Heart right ventricle (tissue), 16 donors: ENCODE results near the gene GAB1. TPM values are rescaled to one million over a fixed set of nuclear protein-coding genes. Genes with fewer than 3 reads are reported as not detected.

Experiments used
- ATAC-seq, 8 donors: fragments of 200-7000 bp; cut with Tn5 transposase; one replicate each; pipeline ENCODE4 v1.9.1; 2020; ENCODE audit warnings: mild to moderate bottlenecking in 8 of 8, moderate library complexity in 8 of 8, moderate number of reproducible peaks in 1 of 8
- DNase-seq, 2 donors: peaks; one replicate each; pipeline ENCODE4 v3.0.0-alpha.2; 2020
- H3K27ac ChIP-seq, 10 donors: fragments of 200-600 bp; sonication (generic) in 2 of 10; one replicate each; pipeline versions ENCODE4 v1.5.0 to v1.8.0; 2020 to 2022; ENCODE audit warnings: mild to moderate bottlenecking in 3 of 10
- H3K27me3 ChIP-seq, 7 donors: fragments of 200-600 bp; one replicate each; pipeline ENCODE4 v1.8.0; 2021 to 2022; ENCODE audit warnings: mild to moderate bottlenecking in 2 of 7
- H3K36me3 ChIP-seq, 9 donors: fragments of 200-600 bp; sonication (generic) in 1 of 9; one replicate each; pipeline versions ENCODE4 v1.5.0 to v1.8.0; 2020 to 2022; ENCODE audit warnings: mild to moderate bottlenecking in 2 of 9
- H3K4me1 ChIP-seq, 9 donors: fragments of 200-600 bp; sonication (generic) in 1 of 9; one replicate each; pipeline versions ENCODE4 v1.5.0 to v1.8.0; 2020 to 2022; ENCODE audit warnings: mild to moderate bottlenecking in 4 of 9
- H3K4me3 ChIP-seq, 10 donors: fragments of 200-600 bp; sonication (generic) in 2 of 10; one replicate each; pipeline versions ENCODE4 v1.5.0 to v1.8.0; 2020 to 2022; ENCODE audit warnings: mild to moderate bottlenecking in 7 of 10, moderate library complexity in 2 of 10
- H3K9me3 ChIP-seq, 11 donors: fragments of 200-600 bp in 10 of 11; sonication (generic) in 2 of 11; one replicate each; pipeline versions ENCODE4 v1.5.0 to v1.8.0; 2013 to 2022; ENCODE audit warnings: mild to moderate bottlenecking in 2 of 11, control low read depth in 1 of 11, moderate library complexity in 1 of 11
- WGBS, 2 donors: extraction: QIAGEN DNeasy Blood & Tissue Kit; methylation state at CpG; one replicate each; pipeline ENCODE4 v1.1.7; 2013; ENCODE audit warnings: inconsistent platforms in 1 of 2; 5-methylcytosine and 5-hydroxymethylcytosine counted together
- intact Hi-C, 10 donors: fragments of 100-400 bp; cut with DNase I; formaldehyde crosslinking; loops; one replicate each; pipeline versions ENCODE4 v1.11.1 to v1.14.2; 2022
- polyA plus RNA-seq, 2 donors: library from polyadenylated mRNA; stranded (reverse); fragments of 200-250 nt; gene quantifications; one replicate each; pipeline ENCODE4 v1.2.3, GENCODE V29; 2013
- total RNA-seq, 10 donors: library from RNA; stranded (reverse); fragmentation: NEBNext Ultra II Directional in 3 of 10; extraction: Animal tissue kit (Norgen Biotek cat#: 25700) in 3 of 10; gene quantifications; one replicate each; pipeline versions ENCODE4 v1.2.1 to v1.2.4, GENCODE V29; 2021 to 2023
- TF ChIP-seq, protein P1 (sequence below), 9 donors: fragments of 200-600 bp; sonication (generic) in 2 of 9; IDR thresholded peaks; one replicate each; pipeline versions ENCODE4 v1.5.0 to v1.8.0; 2021 to 2022; ENCODE audit warnings: antibody characterized with exemption in 9 of 9, mild to moderate bottlenecking in 5 of 9, moderate library complexity in 1 of 9
- donor health status: Arrhythmogenic right ventricular cardiomyopathy.
- donor health status: ischemic (EF 13 %, LVEDD 7.1; RV severe dilation, severe dysfunction).
- donor health status: healthy with polysubstance abuse.
- donor health status: DM: no; HTN: yes; CAD: no.
- donor health status: DM: no; HTN: no; CAD: no.
- donor health status: ischemic (EF 25% LVEDD 6.9; RV normal size, moderate dysfunction).
- donor health status: ischemic (EF 25% LVEDD 5.7; RV mildly dilated, moderate dysfunction).
- donor health status: healthy.
- donor health status: DM: yes; HTN: yes; CAD: no.
- donor health status: Ischemic cardiomyopathy.
- donor health status: ischemic (EF 35%, LVEDD 5.7; RV mildly dilated, moderate dysfunction).
- donor health status: nonischemic (EF 11% LVEDD 7.7; RV severe dilation, severe dysfunction).
- donor health status: DM: yes; HTN: yes; CAD: no.
- donor health status: PGD.
- donor health status: ischemic (EF 29% LVEDD 5.4; RV normal size, mild dysfunction).
- donor health status: nonischemic (EF 23%, LVEDD 6.1; RV moderate dilation, normal function).

GAB1 gene
- total and polyA plus RNA-seq, 12 donors: 7.8 to 130 (median 95.3) TPM

- intact Hi-C loops: loop anchor here in 2 of 10 donors (5.0 to 10.0 kb wide), 3 partner anchors 50 to 128 kb away; no protein-coding TSS in a partner anchor
- TF ChIP-seq, protein P1, sequence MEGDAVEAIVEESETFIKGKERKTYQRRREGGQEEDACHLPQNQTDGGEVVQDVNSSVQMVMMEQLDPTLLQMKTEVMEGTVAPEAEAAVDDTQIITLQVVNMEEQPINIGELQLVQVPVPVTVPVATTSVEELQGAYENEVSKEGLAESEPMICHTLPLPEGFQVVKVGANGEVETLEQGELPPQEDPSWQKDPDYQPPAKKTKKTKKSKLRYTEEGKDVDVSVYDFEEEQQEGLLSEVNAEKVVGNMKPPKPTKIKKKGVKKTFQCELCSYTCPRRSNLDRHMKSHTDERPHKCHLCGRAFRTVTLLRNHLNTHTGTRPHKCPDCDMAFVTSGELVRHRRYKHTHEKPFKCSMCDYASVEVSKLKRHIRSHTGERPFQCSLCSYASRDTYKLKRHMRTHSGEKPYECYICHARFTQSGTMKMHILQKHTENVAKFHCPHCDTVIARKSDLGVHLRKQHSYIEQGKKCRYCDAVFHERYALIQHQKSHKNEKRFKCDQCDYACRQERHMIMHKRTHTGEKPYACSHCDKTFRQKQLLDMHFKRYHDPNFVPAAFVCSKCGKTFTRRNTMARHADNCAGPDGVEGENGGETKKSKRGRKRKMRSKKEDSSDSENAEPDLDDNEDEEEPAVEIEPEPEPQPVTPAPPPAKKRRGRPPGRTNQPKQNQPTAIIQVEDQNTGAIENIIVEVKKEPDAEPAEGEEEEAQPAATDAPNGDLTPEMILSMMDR (IDR thresholded peaks at IDR 0.05): no peak
- Histone ChIP-seq H3K4me1 (peaks cover 2 to 64% (median 44%) of the 10 kb centered on the region in 9 donors), H3K36me3 (no peaks in the 10 kb centered on the region), H3K27me3 (no peaks in the 10 kb centered on the region), H3K9me3 (no peaks in the 10 kb centered on the region), H3K4me3 (peak overlapping the region in 8 of 10 donors; percentile 6 to 42 (median 36)), H3K27ac (peak overlapping the region in 5 of 10 donors; percentile 43 to 81 (median 64))
- no peak for DNase-seq
- ATAC-seq: peak; percentile 26 to 82 (median 70)
- 24 to 31% methylated on average over 4 of the region's 4 CpGs for WGBS, 2 donors
Measured at GRCh38 chr4:143344774-143345173, 8.1 kb downstream of the GAB1 start.

- H3K4me3 ChIP-seq: peak overlapping the region in 9 of 10 donors; percentile 6 to 42 (median 34)
- 34 to 47% methylated on average over 1 of the region's 1 CpG for WGBS, 2 donors
- H3K27me3 ChIP-seq: no peaks in the 10 kb centered on the region
- H3K4me1 ChIP-seq: peaks cover 2 to 64% (median 39%) of the 10 kb centered on the region in 9 donors
- DNase-seq (no peak), ATAC-seq (no peak)
- peak overlapping the region in 5 of 10 donors; percentile 43 to 81 (median 64) for H3K27ac ChIP-seq
- no peaks in the 10 kb centered on the region for H3K9me3 ChIP-seq
- H3K36me3 ChIP-seq: no peaks in the 10 kb centered on the region
- TF ChIP-seq, protein P1 (IDR thresholded peaks at IDR 0.05): no peak
- intact Hi-C loops: loop anchor here in 1 of 10 donors (10.0 kb wide), 1 partner anchor 49 kb away; no protein-coding TSS in a partner anchor
Measured at GRCh38 chr4:143345356-143345755, 8.7 kb downstream of the GAB1 start.

GRCh38 chr4:143346206-143346605 is 9.5 kb downstream of the GAB1 start:
- Histone ChIP-seq H3K36me3 (no peaks in the 10 kb centered on the region), H3K4me1 (peaks cover 2 to 59% (median 33%) of the 10 kb centered on the region in 9 donors), H3K9me3 (no peaks in the 10 kb centered on the region), H3K27me3 (no peaks in the 10 kb centered on the region), H3K4me3 (peak overlapping the region in 9 of 10 donors; percentile 6 to 42 (median 34)), H3K27ac (peak overlapping the region in 5 of 10 donors; percentile 43 to 81 (median 64))
- WGBS, 2 donors: 35 to 40% methylated on average over 2 of the region's 2 CpGs
- TF ChIP-seq, protein P1 (IDR thresholded peaks at IDR 0.05): no peak
- no peak for DNase-seq
- intact Hi-C loops: loop anchor here in 1 of 10 donors (10.0 kb wide), 1 partner anchor 49 kb away; no protein-coding TSS in a partner anchor
- peak in 2 of 8 donors; percentile 18 to 51 for ATAC-seq

DNA sequence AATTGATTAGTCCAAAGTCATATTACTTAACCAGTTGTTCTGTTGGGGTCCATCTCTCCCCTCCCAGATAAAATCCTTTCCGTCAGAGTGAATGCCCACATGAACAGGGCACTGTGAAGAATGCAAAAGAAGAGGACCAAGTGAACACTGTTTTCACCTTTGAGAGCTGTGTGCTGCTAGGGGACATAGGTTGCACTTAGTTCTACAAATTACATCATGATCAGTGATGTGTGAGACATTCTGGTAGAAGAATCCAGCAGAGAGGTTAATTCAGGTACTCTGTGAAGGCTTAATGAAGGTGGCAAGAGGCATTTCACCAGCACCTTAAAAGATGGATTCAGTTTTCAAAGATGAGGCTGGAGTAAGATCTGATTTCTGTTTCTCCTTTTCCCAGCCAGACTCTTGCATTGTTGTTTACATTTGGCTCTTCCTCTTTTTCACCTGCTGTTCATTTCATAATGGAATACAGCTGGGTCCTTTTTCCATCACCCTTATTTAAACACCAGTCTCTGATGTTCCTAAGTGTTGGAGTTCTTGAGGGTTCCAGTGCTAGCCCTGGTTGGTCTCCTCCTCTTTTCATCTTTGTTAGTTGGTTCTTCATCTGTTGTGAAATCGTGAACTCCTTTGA is 10.9 kb downstream of the GAB1 start:
- no peaks in the 10 kb centered on the region for H3K36me3 ChIP-seq
- 62 to 82% methylated on average over 2 of the region's 2 CpGs for WGBS, 2 donors
- intact Hi-C loops: loop anchor here in 1 of 10 donors (10.0 kb wide), 1 partner anchor 47 kb away; no protein-coding TSS in a partner anchor
- H3K4me1 ChIP-seq: peaks cover 10 to 64% (median 37%) of the 10 kb centered on the region in 9 donors
- TF ChIP-seq, protein P1 (IDR thresholded peaks at IDR 0.05): no peak
- H3K4me3 ChIP-seq: peak overlapping the region in 1 of 10 donors; percentile 42
- ATAC-seq (no peak), DNase-seq (no peak)
- no peaks in the 10 kb centered on the region for H3K27me3 ChIP-seq
- H3K27ac ChIP-seq: peak overlapping the region in 1 of 10 donors; percentile 20
- no peaks in the 10 kb centered on the region for H3K9me3 ChIP-seq
